ENCODE results near the gene OR52B6. TPM values are rescaled to one million over a fixed set of nuclear protein-coding genes. Genes with fewer than 3 reads are reported as not detected.

The OR52B6 gene
- total RNA-seq, 1 experiment from 2014 or later, result not detected

- TF ChIP-seq ZNF281 (CRISPR knock-in tag; IDR thresholded peaks at IDR 0.05) (no peak), RORB (CRISPR knock-in tag; IDR thresholded peaks at IDR 0.05) (no peak), NFATC4 (CRISPR knock-in tag; IDR thresholded peaks at IDR 0.05) (no peak), ZNF138 (CRISPR knock-in tag; conservative IDR thresholded peaks at IDR 0.05) (no peak), PRDM15 (CRISPR knock-in tag; IDR thresholded peaks at IDR 0.05) (no peak), HMGA2 (CRISPR knock-in tag; IDR thresholded peaks at IDR 0.05) (no peak), HMGXB4 (CRISPR knock-in tag; IDR thresholded peaks at IDR 0.05) (no peak)
Observed at GRCh38 chr11:5591613-5592012, 10.9 kb downstream of the OR52B6 start (continued).

GRCh38 chr11:5592615-5593014 lies 11.9 kb downstream of the OR52B6 start:
- no peaks in the 10 kb centered on the region for H3K27me3 Mint-ChIP-seq (ENCODE audit: low read depth)
- no peak for TF ChIP-seq ZNF532 (CRISPR knock-in tag; IDR thresholded peaks at IDR 0.05; ENCODE audit: borderline replicate concordance)
- no peak for TF ChIP-seq ZNF425 (CRISPR knock-in tag; conservative IDR thresholded peaks at IDR 0.05)
- no peak for TF ChIP-seq ELF4 (CRISPR knock-in tag; IDR thresholded peaks at IDR 0.05; ENCODE audit: low read depth)
- TF ChIP-seq KAT7 (CRISPR knock-in tag; IDR thresholded peaks at IDR 0.05; ENCODE audit: borderline replicate concordance), result no peak
- TF ChIP-seq ERG (CRISPR knock-in tag; IDR thresholded peaks at IDR 0.05), result no peak
- no peak for TF ChIP-seq E2F5 (CRISPR knock-in tag; IDR thresholded peaks at IDR 0.05)
- TF ChIP-seq ZNF281 (CRISPR knock-in tag; IDR thresholded peaks at IDR 0.05), result no peak
- TF ChIP-seq ZNF317 (CRISPR knock-in tag; IDR thresholded peaks at IDR 0.05; ENCODE audit: borderline replicate concordance, low read depth), result no peak
- no peak for TF ChIP-seq RELA (CRISPR knock-in tag; IDR thresholded peaks at IDR 0.05; ENCODE audit: borderline replicate concordance)
- ChIA-PET CTCF (interaction anchor here (0.7 kb wide), 1 partner anchor 134 kb away, joined by 4 read pairs; no protein-coding TSS in a partner anchor), POLR2A (no interaction called here)
- H3K4me3 Mint-ChIP-seq, result no peak overlapping the region
- H3K9me3 Mint-ChIP-seq, result peaks cover 19% of the 10 kb centered on the region
- peaks cover 21% of the 10 kb centered on the region for H3K4me1 Mint-ChIP-seq
- H3K27ac Mint-ChIP-seq, result no peak overlapping the region
- peaks cover 13% of the 10 kb centered on the region for H3K36me3 Mint-ChIP-seq
- ATAC-seq (no peak), DNase-seq (ENCODE audit: low spot score) (no peak)
